PC-9 (cell line): Measurements from ENCODE around the gene DHFR2. TPM values are rescaled to one million over a fixed set of nuclear protein-coding genes. Genes with fewer than 3 reads are reported as not detected.

Source experiments
- BruUV-seq: library from RNA; stranded (reverse); fragments of 400-500 nt; replicated peaks from 2 replicates; lab custom pipeline; 2021; lab: Mats Ljungman, UMichigan
- CTCF ChIA-PET: fragments of 300-600 bp; sonication (Branson Sonifier 250); formaldehyde crosslinking; loops from one replicate; lab custom pipeline; 2022; ENCODE audit warnings: antibody characterized with exemption; lab: Charles Lee
- POLR2A ChIA-PET: fragments of 300-600 bp; sonication (Branson Sonifier 250); formaldehyde crosslinking; loops from one replicate; lab custom pipeline; 2022; ENCODE audit warnings: antibody characterized with exemption; ENCODE audit not compliant: unreplicated experiment; lab: Charles Lee
- DNase-seq, 2 experiments: peaks; one replicate each; pipeline versions ENCODE4 v3.0.0 to v3.0.0-alpha.2; 2015 to 2022; ENCODE audit warnings: mixed read lengths in 1 of 2
- H2AFZ ChIP-seq: fragments of 200-600 bp; sonication (generic); 2 replicates; pipeline ENCODE4 v1.8.1; 2017; ENCODE audit warnings: antibody characterized with exemption
- H3F3A ChIP-seq: fragments of 200-600 bp; sonication (generic); 2 replicates; pipeline ENCODE4 v1.8.1; 2017; ENCODE audit warnings: antibody characterized with exemption, mild to moderate bottlenecking, low read depth; ENCODE audit not compliant: insufficient read depth
- H3K27ac ChIP-seq: fragments of 200-600 bp; sonication (generic); 2 replicates; pipeline ENCODE4 v1.6.1; 2016; ENCODE audit warnings: mixed run types
- H3K27me3 ChIP-seq: fragments of 200-600 bp; sonication (generic); 2 replicates; pipeline ENCODE4 v1.6.1; 2016; ENCODE audit warnings: low read depth, mixed run types; ENCODE audit not compliant: insufficient read depth
- H3K36me3 ChIP-seq: fragments of 200-600 bp; sonication (generic); 2 replicates; pipeline ENCODE4 v1.6.1; 2016; ENCODE audit warnings: low read depth, mixed run types
- H3K4me1 ChIP-seq: fragments of 200-600 bp; sonication (generic); replicated peaks from 2 replicates; pipeline ENCODE4 v1.6.1; 2016; ENCODE audit warnings: mixed run types; ENCODE audit not compliant: insufficient read depth
- H3K4me2 ChIP-seq: fragments of 200-600 bp; sonication (generic); 2 replicates; pipeline ENCODE4 v1.6.1; 2017; ENCODE audit warnings: mixed run types
- H3K4me3 ChIP-seq: fragments of 200-600 bp; sonication (generic); 2 replicates; pipeline ENCODE4 v1.6.1; 2016; ENCODE audit warnings: mixed run types
- H3K79me2 ChIP-seq: fragments of 200-600 bp; sonication (generic); 2 replicates; pipeline ENCODE4 v1.6.1; 2017; ENCODE audit warnings: low read depth, mixed run types
- H3K9me2 ChIP-seq: fragments of 200-600 bp; sonication (generic); 2 replicates; pipeline ENCODE4 v1.8.1; 2017; ENCODE audit warnings: mild to moderate bottlenecking; ENCODE audit not compliant: insufficient read depth
- H3K9me3 ChIP-seq: fragments of 200-600 bp; sonication (generic); 2 replicates; pipeline ENCODE4 v1.8.1; 2016; ENCODE audit warnings: low read depth; ENCODE audit not compliant: insufficient read depth
- H4K20me1 ChIP-seq: fragments of 200-600 bp; sonication (generic); 2 replicates; pipeline ENCODE4 v1.8.1; 2017; ENCODE audit not compliant: insufficient read depth
- CTCF ChIP-seq: fragments of 200-600 bp; sonication (generic); conservative IDR thresholded peaks from 2 replicates; pipeline ENCODE4 v1.6.1; 2017; ENCODE audit warnings: mixed run types, antibody characterized with exemption, mild to moderate bottlenecking, moderate library complexity
- EZH2 ChIP-seq: fragments of 200-600 bp; sonication (generic); IDR thresholded peaks from 2 replicates; pipeline ENCODE4 v1.8.0; 2017; ENCODE audit warnings: antibody characterized with exemption, low read depth
- intact Hi-C: fragments of 100-400 bp; cut with micrococcal nuclease; formaldehyde crosslinking; loops from one replicate; pipeline ENCODE4 v1.10.0; 2022; ENCODE audit not compliant: unreplicated experiment
- total RNA-seq: library from RNA; stranded (reverse); gene quantifications from 2 replicates; pipeline ENCODE4 v1.2.3, GENCODE V29; 2021

Gene DHFR2
- total RNA-seq, 1 experiment from 2014 or later: 8.2 TPM

DNA sequence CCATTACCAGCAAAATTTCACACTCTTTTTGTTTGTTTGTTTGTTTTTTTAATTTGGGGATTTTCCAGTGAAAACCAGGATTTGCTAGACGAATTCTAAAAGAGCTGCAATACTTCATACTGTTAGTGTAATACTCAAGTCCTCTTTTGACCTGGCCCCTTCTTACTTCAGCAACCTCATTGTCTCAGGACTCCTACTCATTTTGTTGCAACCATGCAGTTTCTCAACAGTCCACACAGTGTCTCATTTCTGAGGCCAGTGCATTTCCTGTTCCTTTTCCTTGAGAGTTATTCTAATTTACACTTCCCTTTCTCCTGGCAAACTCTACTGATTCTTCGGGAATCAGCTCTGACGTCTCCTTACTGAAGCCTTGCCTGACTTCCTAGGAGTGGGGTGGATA lies 35.7 kb upstream of the DHFR2 start:
- ChIA-PET POLR2A (no interaction called here), CTCF (no interaction called here)
- Histone ChIP-seq H3K27ac (no peak overlapping the region), H4K20me1 (no peaks in the 10 kb centered on the region), H2AFZ (no peak overlapping the region), H3K4me1 (no peaks in the 10 kb centered on the region), H3K4me2 (no peak overlapping the region), H3K4me3 (no peak overlapping the region), H3K9me2 (no peaks in the 10 kb centered on the region), H3K36me3 (peaks cover 22% of the 10 kb centered on the region; the same call in 1 of the 2 replicates), H3K9me3 (no peaks in the 10 kb centered on the region), H3K79me2 (no peaks in the 10 kb centered on the region), H3K27me3 (no peaks in the 10 kb centered on the region), H3F3A (no peaks in the 10 kb centered on the region; the same call in 1 of the 2 replicates)
- intact Hi-C loops: no loop called here
- BruUV-seq: no TSS peak
- DNase-seq: peak in 1 of 2 experiments; percentile 22
- TF ChIP-seq CTCF (no peak), EZH2 (no peak)

GRCh38 chr3:94095111-94095510 lies 32.4 kb upstream of the DHFR2 start:
- POLR2A ChIA-PET: no interaction called here
- H2AFZ ChIP-seq: no peak overlapping the region
- H4K20me1 ChIP-seq: no peaks in the 10 kb centered on the region
- H3K4me2 ChIP-seq: no peak overlapping the region
- CTCF ChIA-PET: interaction anchor here (0.6 kb wide), 1 partner anchor 66 kb away, joined by 10 read pairs; no protein-coding TSS in a partner anchor
- no peaks in the 10 kb centered on the region for H3K9me3 ChIP-seq
- H3K27ac ChIP-seq: no peak overlapping the region
- peak in 1 of 2 experiments; percentile 21 for DNase-seq
- H3K36me3 ChIP-seq: peaks cover 18% of the 10 kb centered on the region; the same call in 1 of the 2 replicates
- intact Hi-C loops: no loop called here
- no peaks in the 10 kb centered on the region for H3F3A ChIP-seq
- H3K27me3 ChIP-seq: no peaks in the 10 kb centered on the region
- no TSS peak for BruUV-seq
- no peaks in the 10 kb centered on the region for H3K79me2 ChIP-seq
- no peaks in the 10 kb centered on the region for H3K9me2 ChIP-seq
- no peak overlapping the region for H3K4me3 ChIP-seq
- no peak for TF ChIP-seq EZH2
- TF ChIP-seq CTCF: no peak
- H3K4me1 ChIP-seq: no peaks in the 10 kb centered on the region

- Histone ChIP-seq H3K27ac (no peak overlapping the region), H3F3A (no peaks in the 10 kb centered on the region), H3K4me1 (no peaks in the 10 kb centered on the region), H4K20me1 (no peaks in the 10 kb centered on the region), H3K79me2 (no peaks in the 10 kb centered on the region), H3K9me3 (no peaks in the 10 kb centered on the region), H3K9me2 (no peaks in the 10 kb centered on the region), H3K4me3 (no peak overlapping the region), H2AFZ (no peak overlapping the region), H3K27me3 (no peaks in the 10 kb centered on the region), H3K36me3 (peaks cover 16% of the 10 kb centered on the region; the same call in 1 of the 2 replicates), H3K4me2 (no peak overlapping the region)
- BruUV-seq: no TSS peak
- POLR2A ChIA-PET: no interaction called here
- no peak for DNase-seq
- CTCF ChIA-PET: no interaction called here
- intact Hi-C loops: no loop called here
- TF ChIP-seq CTCF: no peak
- TF ChIP-seq EZH2: no peak
Measured at GRCh38 chr3:94093151-94093550, 30.4 kb upstream of the DHFR2 start.
